CD4-positive, alpha-beta T cell treated with Interleukin-6 at 100 ng/mL for 8 hours (primary cell): ENCODE measurements around the gene ZNF773.
A peak's percentile ranks its signal among the peaks of the same experiment; 100 is the strongest.
"Not testable (repeated sequence)": the region's sequence is repeated elsewhere in the genome, so short reads cannot be mapped to it uniquely, and the experiment has no call there.

ENCODE experiments used
- DNase-seq: peaks from one replicate; pipeline ENCODE4 v3.0.0-alpha.2; 2020; ENCODE audit warnings: mixed read lengths, low spot score

The ZNF773 gene

DNA sequence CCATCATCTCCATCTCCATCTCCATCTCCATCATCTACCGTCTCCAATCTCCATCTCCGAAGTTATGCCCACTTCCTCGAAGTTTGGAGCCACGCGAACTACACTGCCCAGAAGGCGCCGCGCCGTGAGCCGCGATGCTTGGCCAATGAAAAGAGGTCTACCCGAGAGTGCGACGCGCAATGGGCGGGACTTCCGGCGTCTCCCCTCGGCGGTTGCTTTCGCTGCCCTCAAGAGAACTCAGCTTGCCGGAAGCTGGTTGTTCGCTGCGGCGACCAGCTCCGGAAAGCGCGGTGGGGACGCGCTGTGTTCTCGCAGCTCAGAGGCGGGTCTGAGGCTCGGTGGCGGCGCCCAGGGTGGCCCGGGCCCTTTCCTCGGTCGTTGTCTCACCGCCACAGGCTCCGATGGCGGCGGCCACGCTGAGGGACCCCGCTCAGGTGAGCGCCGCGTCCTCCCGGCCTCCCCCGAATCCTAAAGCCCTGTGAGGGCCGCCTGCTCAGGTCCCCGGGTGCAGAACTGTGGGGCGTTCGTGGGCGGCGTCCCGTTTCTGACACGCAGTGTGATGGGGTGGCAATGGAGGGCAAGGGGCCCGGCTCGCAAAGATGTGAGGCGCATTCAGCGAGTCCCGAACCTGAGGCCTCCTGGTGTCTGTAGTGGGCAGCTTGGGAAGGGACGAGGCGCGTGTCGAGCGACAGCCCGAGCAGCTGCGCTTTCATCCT is at the start of gene ZNF773:
Gene ZNF773, plus strand, starts transcription at position 259 of the 716 bp plus-strand sequence. Its CDS starts 143 bp downstream, at position 402.
- peak; percentile 97 for DNase-seq

- DNase-seq, result no peak
Observed at GRCh38 chr19:57452307-57452706, 47.4 kb upstream of the ZNF773 start.

- no peak for DNase-seq
Observed at GRCh38 chr19:57465680-57466381, 33.9 kb upstream of the ZNF773 start.

DNA sequence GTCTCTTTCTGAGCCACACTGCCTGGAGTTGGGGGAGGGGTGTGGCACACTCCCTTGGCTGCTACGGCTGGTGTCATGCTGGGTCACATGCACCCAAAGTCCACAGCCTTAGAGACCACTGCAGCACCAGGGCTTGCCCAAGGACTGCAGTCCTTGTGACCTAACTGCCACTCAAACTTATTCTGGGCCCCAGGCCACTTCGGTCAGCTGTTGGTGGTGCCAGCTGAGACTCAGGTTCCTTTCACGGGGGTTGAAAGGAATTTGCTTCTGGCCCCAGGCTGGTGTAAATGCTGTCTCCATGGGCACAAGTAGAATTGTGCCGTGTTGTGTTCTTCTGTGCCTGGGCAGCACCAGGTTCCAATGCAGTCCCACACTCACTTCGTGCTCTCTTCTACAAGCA is 33.2 kb upstream of the ZNF773 start:
- DNase-seq, result no peak

GRCh38 chr19:57473646-57474045 is 26.1 kb upstream of the ZNF773 start:
- DNase-seq, result no peak

- DNase-seq, result peak; percentile 92
Observed at GRCh38 chr19:57477191-57478008, 22.3 kb upstream of the ZNF773 start, which contains the start of gene ZNF772. TSS of gene ZNF772 (minus strand) at chr19:57477566. CDS start at chr19:57477309, 257 bp downstream.

- peak; percentile 94 for DNase-seq
Observed at GRCh38 chr19:57487477-57488298, 12.1 kb upstream of the ZNF773 start, which contains the start of gene ZNF419. TSS of gene ZNF419 (plus strand) at chr19:57487750. CDS start at chr19:57487951, 201 bp downstream.

GRCh38 chr19:57488299-57488644 is 11.5 kb upstream of the ZNF773 start:
- DNase-seq, result not testable (repeated sequence)

DNA sequence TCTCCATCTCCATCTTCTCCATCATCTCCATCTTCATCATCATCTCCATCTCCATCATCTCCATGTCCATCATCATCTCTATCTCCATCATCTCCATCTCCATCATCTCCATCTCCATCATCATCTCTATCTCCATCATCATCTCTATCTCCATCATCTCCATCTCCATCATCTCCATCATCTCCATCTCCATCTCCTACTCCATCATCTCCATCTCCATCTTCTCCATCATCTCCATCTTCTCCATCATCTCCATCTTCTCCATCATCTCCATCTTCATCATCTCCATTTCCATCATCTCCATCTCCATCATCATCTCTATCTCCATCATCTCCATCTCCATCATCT is 432 bp upstream of the ZNF773 start:
- not testable (repeated sequence) for DNase-seq

DNA sequence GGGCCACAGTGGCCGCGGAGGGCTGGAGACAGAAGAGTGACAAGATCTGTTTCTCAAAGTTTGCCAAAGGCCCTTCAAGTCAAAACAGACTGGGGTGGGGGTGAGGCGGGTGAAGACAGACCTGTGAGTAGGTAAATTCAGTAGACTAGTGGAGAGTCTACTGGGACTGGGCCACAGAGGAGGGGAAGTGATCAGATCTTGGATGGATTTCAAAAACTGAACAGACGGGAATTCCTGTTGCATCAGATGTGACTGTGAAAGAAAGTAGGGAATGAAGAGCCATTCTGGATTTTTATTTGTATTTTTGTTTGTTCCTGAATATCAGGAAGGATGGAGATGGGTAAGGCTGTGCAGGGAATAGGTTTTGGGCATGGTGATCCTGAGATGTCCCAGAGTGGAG is 662 bp downstream of the ZNF773 start:
- DNase-seq, result not testable (repeated sequence)

GRCh38 chr19:57506163-57506562 is 6.4 kb downstream of the ZNF773 start:
- DNase-seq, result no peak

- no peak for DNase-seq
Observed at GRCh38 chr19:57511484-57511883, 11.7 kb downstream of the ZNF773 start.

- no peak for DNase-seq
Observed at GRCh38 chr19:57512845-57513244, 13.1 kb downstream of the ZNF773 start.

GRCh38 chr19:57515255-57515654 is 15.5 kb downstream of the ZNF773 start:
- no peak for DNase-seq

- DNase-seq, result not testable (repeated sequence)
Observed at GRCh38 chr19:57518021-57518420, 18.3 kb downstream of the ZNF773 start.

DNA sequence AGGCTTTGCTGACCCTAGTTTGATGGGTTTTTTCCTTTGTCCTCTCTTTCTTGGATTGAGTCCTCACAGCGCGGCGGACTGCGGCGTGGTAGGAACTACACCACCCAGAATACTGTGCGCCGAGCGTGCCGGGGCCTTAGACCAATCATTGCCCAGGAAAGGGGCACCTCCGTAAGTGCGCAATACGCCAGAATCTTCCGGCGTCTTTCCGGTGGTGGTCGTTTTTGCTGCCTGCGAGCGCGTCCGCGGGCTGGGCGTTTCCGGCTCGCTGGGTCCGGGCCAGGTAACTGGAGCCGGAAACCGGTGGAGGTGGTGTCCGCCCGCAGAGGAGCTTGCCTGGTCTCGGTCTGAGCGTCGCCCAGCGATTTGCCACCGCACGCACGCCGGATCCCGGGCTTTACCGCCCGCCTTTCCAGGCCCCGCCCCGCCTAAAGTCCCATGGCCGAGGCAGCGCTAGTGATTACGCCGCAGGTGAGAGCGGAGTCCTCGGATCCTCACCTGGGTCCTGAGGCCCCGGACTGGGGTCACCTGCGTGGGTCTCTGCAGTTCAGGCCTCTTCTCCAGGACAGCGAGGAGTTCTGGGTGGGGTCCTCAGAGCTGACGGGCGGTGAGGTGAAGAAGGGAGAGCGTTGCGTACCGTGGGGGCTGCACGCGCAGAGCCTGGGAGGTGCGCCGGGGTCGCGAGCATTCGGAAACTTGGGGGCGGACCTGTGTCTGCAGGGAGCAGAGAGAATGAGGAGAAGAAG is 27.6 kb downstream of the ZNF773 start, which contains the start of gene ZNF549:
Gene ZNF549, plus strand, starts transcription at position 221 of the 746 bp plus-strand sequence. Its CDS starts 218 bp downstream, at position 439.
- peak; percentile 90 for DNase-seq

DNA sequence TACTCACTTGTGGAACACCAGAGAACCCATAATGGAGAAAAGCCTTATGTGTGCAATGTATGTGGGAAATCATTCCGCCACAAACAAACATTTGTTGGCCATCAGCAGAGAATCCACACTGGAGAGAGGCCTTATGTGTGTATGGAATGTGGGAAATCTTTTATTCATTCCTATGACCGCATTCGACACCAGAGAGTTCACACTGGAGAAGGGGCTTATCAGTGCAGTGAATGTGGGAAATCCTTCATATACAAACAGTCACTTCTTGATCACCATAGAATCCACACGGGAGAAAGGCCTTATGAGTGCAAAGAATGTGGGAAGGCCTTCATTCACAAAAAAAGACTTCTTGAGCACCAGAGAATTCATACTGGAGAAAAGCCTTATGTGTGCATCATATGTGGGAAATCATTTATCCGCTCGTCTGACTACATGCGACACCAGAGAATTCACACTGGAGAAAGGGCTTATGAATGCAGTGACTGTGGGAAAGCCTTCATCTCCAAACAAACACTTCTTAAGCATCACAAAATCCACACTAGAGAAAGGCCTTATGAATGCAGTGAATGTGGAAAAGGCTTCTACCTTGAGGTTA is 38.3 kb downstream of the ZNF773 start:
- DNase-seq, result no peak

DNA sequence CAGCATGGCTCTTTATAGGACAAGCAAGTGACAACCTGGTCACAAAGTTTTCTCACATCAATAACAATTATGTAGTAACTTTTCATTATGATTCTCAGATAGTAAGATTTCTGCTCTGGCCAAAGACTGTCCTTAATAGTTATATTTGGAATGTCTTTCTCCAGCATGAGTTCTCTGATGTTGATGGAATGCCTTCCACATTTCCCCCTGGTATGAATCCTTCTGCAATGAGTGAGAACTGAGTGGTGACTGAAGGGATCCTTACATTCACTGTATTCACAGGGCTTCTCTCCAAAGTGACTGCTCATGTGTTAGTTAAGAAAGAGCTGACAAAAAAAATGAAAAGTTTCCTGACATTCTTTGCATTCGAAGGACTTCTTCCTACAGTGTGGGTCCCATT is 46.8 kb downstream of the ZNF773 start:
- DNase-seq, result no peak

DNA sequence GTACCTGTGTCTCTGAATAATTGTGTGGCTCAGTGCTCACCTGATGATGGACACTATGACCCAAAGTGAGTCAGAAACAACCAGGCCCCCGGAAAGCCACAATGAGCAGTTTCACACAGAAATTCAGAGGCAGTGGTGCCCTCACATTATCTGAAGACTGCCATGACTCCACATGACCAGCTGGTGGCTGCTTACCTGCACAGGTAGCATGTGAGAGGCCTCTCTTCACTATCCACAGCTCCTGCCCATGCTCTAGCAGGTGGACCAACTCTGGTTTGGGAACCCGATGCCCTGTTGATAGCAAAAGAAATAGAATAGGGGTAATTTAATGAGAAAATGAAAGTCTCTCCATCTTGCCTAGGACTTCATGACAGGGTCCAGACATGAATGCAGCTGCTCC is 52.7 kb downstream of the ZNF773 start:
- no peak for DNase-seq

DNA sequence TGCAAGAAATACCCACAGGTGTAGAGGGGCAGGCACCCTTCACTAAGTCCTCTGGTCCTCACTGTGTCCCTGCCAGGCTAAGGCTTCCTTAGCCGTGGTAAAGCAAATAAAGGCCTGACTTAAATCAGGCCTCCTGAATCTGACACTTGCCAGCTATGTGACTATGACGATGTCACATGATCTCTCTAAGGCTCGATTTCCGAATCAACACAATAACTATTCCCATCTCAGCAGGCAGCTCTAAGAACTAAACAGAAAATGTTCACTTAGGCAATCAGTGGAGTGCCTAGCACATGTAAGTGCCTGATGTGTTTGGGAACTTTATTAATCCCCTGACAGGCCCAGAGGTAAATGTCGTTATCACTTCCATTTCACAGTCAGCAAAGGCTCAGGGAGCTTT is 57.9 kb downstream of the ZNF773 start:
- DNase-seq, result no peak
